ENCODE measurements around the gene GFOD2. TPM values are rescaled to one million over a fixed set of nuclear protein-coding genes. Genes with fewer than 3 reads are reported as not detected.

GFOD2 gene
- total and polyA plus RNA-seq, 2 of the 13 experiments (the other 11 are each of a cell fraction or from before 2014, with no cell fraction given) = 11.1 to 17.2 TPM

- no peak for TF ChIP-seq ZBTB4 (CRISPR knock-in tag; IDR thresholded peaks at IDR 0.05; ENCODE audit: borderline replicate concordance)
- no peak for TF ChIP-seq HDAC2 (CRISPR knock-in tag; IDR thresholded peaks at IDR 0.05)
- no peak for TF ChIP-seq ZNF800 (CRISPR knock-in tag; IDR thresholded peaks at IDR 0.05)
- no peak for TF ChIP-seq PBX2 (CRISPR knock-in tag; IDR thresholded peaks at IDR 0.05)
- TF ChIP-seq ZNF235 (CRISPR knock-in tag; IDR thresholded peaks at IDR 0.05; ENCODE audit: borderline replicate concordance) = no peak
- TF ChIP-seq ESRRA (CRISPR knock-in tag; IDR thresholded peaks at IDR 0.05; ENCODE audit: low read depth) = no peak
- no peak for TF ChIP-seq HINFP (CRISPR knock-in tag; IDR thresholded peaks at IDR 0.05; ENCODE audit: low read depth)
- no peak for TF ChIP-seq EZH2 (conservative IDR thresholded peaks at IDR 0.05; ENCODE audit: low read depth, low read length)
- TF ChIP-seq GMEB1 (CRISPR knock-in tag; IDR thresholded peaks at IDR 0.05; ENCODE audit: borderline replicate concordance) = no peak
- no peak for TF ChIP-seq ATF3 (CRISPR knock-in tag; IDR thresholded peaks at IDR 0.05)
- TF ChIP-seq SOX6 (IDR thresholded peaks at IDR 0.05) = no peak
- no peak for TF ChIP-seq SOX6 (CRISPR knock-in tag; IDR thresholded peaks at IDR 0.05)
- 0 out of 2 replicates have a peak, but pooled peaks have one; percentile 60 for TF ChIP-seq ERF (CRISPR knock-in tag; IDR thresholded peaks at IDR 0.05)
- no peak for TF ChIP-seq ZNF510 (CRISPR knock-in tag; IDR thresholded peaks at IDR 0.05; ENCODE audit: low read depth)
- 0 out of 2 replicates have a peak, but pooled peaks have one; percentile 23 for TF ChIP-seq SP4 (CRISPR knock-in tag; IDR thresholded peaks at IDR 0.05)
- TF ChIP-seq CENPBD1 (CRISPR knock-in tag; IDR thresholded peaks at IDR 0.05; ENCODE audit: borderline replicate concordance, low read depth) = no peak
- TF ChIP-seq ZNF354B (CRISPR knock-in tag; IDR thresholded peaks at IDR 0.05) = no peak
- no peak for TF ChIP-seq ZNF329 (CRISPR knock-in tag; IDR thresholded peaks at IDR 0.05; ENCODE audit: low read depth)
- TF ChIP-seq HES4 (CRISPR knock-in tag; IDR thresholded peaks at IDR 0.05; ENCODE audit: borderline replicate concordance) = peak; percentile 77; the same call in 1 of the 2 replicates
- TF ChIP-seq KLF13 (CRISPR knock-in tag; IDR thresholded peaks at IDR 0.05) = no peak
These were observed 66.5 kb downstream of the GFOD2 start (continued) for GRCh38 chr16:67652578-67653127.
